GM19468 (cell line): ENCODE measurements around the gene HECW1.
"Not testable (repeated sequence)": the region's sequence is repeated elsewhere in the genome, so short reads cannot be mapped to it uniquely, and the experiment has no call there.

Experiments
- ATAC-seq: cut with Tn5 transposase; IDR thresholded peaks from one replicate; pipeline ENCODE4 v1.9.1; 2021; ENCODE audit warnings: mild to moderate bottlenecking, moderate library complexity, moderate number of reproducible peaks; ENCODE audit not compliant: unreplicated experiment; ENCODE audit errors: extremely low read depth

Gene HECW1

DNA sequence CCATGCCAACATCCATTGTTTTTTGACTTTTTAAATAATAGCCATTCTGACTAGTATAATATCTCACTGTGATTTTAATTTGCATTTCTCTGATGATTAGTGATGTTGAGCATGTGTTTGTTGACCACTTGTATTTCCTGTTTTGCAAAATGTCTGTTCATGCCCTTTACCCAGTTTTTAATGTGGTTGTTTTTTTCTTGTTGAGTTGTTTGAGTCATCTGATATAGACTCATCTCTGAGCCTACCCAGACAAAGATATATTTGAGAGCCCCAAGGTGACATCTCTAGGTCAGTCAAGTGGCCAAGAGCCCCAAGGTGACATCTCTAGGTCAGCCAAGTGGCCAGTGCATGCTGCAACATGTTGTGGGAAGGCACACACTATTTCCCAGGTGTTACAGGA lies 224.7 kb downstream of the HECW1 start:
- no peak for ATAC-seq

DNA sequence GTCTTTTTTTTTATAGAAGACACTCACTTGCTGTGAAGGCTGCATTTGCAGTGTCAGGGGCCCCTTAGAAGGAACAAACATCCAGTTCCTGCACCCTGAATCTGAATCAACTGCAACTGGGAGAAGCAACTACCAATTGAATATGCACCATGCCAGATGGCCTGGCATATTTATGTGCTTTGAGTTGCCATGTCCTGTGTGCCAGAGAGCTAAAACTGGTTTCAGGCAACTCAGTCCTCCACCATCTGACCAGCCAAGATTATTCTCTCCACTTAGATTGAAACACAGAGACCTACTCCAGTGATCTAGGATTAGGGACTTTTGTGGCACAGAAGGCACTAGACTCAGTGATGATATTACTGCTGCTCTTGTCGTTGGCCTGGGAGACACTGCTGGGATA lies 225.4 kb downstream of the HECW1 start:
- ATAC-seq: no peak

DNA sequence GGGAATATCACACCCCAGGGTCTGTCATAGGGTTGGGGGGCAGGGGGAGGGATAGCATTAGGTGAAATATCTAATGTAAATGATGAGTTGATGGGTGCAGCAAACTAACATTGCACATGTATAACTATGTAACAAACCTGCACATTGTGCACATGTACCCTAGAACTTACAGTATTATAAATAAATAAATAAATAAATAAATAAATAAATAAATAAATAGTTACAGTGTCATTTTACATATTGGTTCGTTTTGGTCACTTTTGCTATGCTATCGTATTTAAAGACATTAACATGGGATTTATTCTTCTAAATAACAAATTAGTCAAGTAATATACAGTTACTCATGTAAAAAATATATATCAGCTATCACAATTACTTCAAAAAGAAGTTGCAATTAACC lies 228.7 kb downstream of the HECW1 start:
- ATAC-seq: no peak

DNA sequence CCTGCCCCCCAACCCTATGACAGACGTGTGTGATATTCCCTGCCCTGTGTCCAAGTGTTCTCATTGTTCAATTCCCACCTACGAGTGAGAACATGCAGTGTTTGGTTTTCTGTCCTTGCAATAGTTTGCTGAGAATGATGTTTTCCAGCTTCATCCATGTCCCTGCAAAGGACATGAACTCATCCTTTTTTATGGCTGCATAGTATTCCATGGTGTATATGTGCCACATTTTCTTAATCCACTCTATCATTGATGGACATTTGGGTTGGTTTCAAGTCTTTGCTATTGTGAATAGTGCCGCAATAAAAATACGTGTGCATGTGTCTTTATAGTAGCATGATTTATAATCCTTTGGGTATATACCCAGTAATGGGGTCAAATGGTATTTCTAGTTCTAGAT lies 231.0 kb downstream of the HECW1 start:
- not testable (repeated sequence) for ATAC-seq

DNA sequence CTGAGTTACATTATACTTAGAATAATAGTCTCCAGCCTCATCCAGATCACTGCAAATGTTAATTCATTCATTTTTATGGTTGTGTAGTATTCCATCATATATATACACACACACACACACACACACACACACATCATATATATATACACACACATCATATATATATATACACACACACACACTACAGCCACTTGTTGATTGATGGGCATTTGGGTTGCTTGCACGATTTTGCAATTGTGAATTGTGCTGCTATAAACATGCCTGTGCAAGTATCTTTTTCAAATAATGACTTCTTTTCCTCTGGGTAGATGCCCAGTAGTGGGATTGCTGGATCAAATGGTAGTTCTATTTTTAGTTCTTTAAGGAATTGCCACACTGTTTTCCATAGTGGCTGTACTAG lies 233.2 kb downstream of the HECW1 start:
- ATAC-seq: not testable (repeated sequence)

DNA sequence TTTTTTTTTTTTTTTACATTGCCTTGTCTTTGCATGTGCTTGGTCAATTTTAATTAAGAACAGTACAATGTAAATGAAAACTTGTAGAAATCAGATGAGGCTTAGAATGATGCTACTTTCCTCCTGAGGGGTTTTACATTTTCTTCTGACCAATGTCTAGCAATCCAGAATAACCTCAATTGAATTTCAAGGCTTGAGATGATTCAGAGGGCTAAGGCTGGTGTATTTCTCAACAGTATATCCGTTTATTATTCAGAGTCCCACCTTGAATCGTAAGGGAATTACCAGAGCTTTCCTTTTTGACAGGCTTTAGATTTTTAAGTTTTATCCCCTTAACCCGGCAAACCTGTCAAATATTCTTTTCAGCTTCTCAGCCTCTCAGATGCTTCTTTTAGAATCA lies 239.2 kb downstream of the HECW1 start:
- no peak for ATAC-seq

DNA sequence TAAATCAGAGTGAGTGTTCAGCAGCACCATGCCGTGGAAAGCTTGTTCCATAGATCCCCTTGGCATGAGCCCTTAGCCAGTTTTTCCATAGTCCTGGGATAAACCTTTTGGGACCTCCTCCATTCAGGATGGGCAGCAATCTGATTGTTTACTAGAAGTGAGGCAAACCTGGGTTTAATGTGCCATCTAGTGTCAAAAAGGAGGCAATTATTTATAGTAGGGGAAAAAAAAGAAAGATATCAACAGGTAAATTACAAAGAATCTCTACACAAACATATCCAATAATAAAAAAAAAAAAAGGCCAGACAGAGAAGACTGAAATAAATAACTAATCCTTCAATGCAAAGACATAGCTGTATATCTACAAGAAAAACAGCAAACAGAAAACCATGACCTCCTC lies 241.5 kb downstream of the HECW1 start:
- ATAC-seq: no peak

DNA sequence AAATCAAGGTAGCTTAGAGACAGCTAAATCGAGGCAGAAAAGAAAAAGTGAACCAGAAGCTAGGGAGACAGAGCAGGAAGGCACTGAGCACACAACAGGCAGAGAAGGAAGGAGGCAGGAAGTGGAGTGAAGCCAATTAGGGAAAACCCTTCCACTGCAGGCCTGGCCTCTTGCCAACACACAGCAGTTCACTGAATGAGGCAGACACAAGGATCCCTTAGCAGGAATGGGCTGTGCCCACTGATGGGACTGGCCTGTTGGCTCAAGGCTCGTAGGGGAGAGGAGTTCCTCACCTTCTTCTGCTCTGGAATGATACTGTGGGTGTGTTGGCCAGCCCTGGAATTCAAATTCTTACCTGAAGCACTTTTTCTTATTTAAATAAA lies 250.2 kb downstream of the HECW1 start:
- no peak for ATAC-seq

DNA sequence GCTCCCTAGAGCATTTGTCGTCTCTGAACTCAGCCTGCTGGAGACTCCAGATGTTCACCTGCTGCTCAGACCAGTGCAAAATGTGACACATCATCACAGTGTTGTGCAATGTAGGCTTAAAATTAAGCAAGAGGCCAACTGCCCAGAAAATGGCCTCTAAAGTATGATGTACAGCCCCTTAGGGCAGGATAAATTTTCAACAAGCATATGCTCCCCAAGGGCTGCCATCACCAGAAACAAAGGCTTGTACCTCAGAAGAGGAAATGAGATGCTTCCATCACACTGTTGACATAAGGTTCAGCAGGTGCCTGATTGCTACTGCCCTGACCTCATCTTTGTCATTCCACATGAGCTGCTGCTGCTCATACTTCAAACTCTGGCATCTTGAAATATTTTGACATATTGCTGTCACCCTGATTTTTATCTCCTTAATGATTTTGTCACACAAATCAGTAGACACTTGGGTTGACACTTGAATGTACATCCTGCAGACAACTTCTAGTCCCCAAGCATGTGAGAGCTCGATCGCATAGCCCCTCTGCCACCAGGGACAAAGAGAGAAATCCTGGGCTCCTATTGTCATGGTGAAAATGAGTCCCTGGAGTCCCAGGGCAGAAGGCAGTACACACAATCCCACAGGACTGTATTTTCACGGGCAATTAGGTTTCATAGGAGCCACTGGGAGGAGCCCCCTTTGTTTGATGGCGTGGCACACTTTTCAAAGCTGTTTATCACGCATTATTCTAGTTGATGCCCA lies 250.8 kb downstream of the HECW1 start:
- no peak for ATAC-seq

DNA sequence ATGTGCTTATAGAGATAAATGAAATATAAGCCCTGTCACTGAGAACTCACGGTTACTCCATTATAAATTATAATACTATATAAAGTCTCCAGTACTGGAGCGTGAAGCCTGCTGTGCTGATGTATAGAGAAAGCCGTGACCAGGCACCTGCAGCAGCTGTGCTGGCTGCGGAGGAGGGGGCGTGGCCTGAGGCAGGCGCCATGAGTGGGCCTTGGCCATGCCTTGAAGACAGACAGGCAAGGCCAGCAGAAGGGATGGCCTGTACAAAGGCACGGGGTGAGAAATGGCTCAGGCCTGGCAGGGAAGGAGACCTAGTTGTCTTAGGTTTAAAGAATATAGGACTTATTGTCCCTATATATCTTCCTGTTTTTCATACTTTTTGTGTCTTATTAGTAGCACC lies 251.9 kb downstream of the HECW1 start:
- ATAC-seq: no peak

DNA sequence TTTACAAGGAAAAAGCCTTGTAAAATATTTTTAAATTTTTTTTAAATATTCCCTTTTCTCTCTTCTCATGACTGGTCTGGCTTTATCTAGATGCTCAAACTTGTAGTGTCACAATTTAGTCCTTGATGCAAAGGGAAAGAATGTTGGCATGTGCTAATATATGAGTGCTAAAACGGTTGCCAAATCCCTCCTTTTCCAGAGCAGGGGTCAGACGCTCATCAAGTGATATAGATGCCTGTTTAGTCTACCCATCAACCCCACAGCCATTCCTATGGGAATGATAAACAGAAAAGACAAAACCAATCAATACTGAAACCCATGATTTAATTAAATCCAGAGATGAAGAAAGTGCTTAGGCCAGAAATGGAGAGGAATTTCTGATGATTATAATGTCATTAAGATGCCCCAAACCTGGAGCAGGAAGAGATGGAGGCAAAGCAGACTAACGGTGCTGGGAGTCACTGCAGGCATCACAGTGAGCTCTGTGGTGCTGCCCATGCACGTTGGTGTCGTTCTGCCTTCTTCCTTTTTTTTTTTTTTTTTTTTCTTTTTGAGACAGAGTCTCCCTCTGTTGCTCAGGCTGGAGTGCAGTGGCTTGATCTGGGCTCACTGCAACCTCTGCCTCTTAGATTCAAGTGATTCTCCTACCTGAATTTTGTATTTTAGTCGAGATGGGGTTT lies 260.4 kb downstream of the HECW1 start:
- ATAC-seq: no peak

DNA sequence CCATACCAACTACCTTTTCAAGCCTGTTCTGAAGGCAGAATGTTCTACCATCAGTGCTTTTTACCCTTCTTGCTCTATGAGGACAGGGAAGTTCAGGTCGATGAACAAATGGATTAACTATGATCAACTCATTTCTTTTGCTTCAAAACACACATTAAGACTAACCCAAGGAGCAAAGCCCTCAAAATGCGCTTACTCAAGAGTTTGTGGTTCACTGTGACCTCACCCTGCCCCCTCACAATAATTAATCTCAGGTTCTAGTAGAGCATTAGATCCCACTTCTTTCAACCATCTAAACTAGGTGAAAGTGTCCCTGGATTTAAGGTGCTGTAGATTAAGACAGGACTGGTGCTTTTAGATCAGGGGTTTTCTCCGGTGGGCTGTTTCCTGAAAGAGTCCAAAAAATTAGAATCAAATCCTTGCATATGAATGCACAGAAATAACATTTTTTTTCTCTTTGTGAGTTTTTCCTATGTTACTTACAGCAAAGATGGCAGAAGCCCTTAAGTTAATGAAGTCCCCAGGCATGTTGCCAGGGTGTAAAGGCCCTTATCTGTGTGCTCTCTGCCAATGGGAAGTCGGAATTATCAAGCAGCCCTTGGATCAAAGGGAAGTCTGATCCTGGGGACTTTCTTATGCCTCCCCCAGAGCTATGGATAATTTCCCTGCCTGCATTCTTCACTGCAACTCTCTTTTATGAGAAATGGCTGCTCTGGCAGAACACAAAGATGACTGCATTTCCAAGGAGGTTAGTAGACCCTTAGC lies 264.9 kb downstream of the HECW1 start:
- no peak for ATAC-seq

DNA sequence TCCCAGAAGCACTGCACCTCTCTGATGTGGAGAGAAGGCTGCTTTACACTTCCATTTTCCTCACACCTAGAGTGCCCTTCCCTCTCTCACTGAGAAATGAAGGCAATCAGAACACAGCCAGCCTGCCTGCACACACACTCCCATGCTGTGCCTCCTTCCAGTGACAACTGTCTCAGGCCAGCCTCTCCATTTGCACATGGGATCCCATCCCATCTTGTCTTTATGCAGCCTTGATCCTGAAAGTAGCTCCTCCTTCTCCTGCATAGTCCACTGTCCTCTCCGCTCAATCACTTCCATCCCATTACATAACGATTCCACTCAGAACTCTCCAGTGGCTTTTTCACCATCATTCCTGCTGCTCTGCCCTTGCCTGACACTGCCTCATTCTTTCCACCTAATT lies 266.8 kb downstream of the HECW1 start:
- no peak for ATAC-seq

DNA sequence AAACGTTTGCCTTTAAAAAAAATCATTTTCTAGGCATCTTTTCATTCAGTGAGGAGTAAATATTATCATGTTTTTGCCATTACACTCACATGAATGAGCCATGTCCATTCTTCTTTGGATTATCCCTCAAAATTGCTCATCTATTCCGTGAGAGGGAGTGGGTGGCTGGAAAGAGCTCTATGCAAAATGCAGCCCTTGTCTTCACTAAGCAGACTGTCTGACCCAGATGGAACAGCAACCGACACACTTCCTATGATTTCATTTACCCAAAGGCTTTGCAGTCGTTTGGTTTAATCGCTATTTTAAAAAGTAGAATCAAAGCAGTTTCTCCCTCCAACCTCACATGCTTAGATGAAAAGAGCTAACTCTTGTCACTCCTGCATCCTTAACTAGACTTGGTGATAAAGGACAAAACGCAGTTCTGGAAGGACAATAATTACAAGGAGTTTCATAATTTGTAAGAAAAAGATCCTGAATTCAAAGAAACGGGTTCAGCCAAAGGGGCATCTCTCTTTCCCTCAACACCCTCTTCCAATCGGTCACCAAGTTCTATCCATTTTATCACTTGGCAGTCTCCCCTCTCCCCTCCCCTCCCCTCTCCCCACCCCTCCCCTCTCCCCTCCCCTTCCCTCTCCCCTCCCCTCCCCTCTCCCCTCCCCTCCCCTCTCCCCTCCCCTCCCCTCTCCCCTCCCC lies 272.3 kb downstream of the HECW1 start:
- no peak for ATAC-seq

DNA sequence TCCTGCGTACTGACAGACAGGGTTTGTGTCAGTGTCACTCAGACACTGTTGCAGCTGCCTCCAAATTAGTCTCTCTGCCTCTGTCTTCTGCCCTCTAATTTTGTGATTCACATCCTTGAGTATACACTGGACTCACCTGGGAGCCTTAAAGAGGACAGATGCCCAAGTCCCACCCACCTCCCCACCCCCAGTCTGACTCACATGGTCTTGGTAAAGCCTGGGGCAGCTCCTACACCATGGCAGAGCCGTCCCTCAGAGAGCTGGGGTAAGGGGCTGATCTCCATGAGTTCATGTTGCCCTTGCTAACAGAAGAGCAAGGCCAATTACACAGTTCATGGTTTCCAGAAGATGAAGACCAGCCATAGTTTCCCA lies 272.8 kb downstream of the HECW1 start:
- ATAC-seq: no peak

DNA sequence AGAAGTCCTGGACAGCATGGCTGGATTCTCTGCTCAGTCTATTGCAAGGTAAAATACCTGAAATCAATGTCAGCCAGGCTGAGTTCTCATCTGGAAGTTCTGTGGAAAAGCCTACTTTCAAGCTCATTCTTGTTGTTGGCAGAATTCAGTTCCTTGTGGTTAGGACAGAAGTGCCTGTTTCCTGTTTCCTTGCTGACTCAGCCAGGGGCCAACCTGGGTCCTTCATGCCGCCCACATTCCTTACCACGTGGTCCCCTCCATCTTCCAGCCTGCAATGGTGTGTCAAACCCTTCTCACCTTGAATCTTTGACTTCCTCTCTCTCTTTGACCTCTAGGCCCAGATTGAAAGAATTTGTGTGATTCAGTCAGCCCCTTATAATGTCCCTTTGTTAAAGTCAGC lies 273.4 kb downstream of the HECW1 start:
- ATAC-seq: no peak

DNA sequence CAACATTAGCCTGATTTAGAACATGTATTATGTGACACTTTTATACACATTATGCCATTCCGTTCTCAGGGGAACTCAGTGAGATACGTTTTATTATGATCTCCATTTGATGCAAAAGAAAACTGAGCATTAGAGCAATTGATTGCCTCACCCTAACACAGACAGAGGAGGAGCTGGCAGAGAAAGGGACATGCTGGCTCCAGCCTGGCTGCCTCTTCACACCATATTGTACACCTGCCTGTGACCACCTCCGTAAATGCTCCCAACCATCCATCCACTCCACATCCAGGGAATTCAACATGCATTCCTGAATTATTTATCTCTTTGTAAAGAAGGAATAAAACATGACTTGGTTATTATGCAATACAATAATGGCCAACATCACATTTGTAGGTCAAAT lies 275.5 kb downstream of the HECW1 start:
- ATAC-seq: no peak

DNA sequence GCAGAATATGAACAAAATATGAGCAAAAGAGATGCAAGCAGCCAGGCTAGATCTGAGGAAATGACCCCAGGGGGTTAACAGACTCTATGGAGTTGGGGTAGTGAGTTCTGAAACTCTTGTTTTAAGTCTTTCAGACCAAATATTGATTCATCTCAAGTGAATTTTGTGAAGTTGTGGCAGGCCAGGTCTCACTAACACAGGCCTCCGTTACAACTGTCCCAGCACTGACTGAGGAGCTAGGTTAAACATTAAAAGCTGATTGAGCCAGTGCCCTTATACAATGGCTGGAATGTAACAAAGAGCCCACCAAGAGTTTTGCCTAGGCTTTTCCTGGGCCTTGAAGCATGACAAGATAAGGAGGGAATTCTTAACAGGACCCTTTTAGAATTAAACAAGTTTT lies 278.1 kb downstream of the HECW1 start:
- no peak for ATAC-seq

DNA sequence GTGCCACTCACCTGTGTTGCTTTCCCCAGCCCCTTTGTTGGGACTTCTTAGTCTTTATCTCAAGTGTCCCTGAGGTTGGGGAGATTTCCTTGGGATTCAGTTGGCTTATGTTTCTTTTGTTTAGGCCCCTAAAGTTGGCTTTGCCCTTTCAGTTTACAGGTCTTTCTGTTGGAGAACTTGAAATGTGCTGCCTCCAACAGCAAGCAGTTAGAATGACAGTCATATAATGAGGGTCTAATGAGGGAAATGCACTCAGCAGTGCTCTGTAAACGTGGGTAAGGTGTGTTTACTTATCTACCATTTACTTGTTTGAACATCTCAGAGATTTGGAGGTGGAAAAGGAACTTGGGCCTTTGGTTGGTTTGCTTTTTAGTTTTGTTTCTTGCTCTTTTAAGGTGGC lies 279.1 kb downstream of the HECW1 start:
- no peak for ATAC-seq

DNA sequence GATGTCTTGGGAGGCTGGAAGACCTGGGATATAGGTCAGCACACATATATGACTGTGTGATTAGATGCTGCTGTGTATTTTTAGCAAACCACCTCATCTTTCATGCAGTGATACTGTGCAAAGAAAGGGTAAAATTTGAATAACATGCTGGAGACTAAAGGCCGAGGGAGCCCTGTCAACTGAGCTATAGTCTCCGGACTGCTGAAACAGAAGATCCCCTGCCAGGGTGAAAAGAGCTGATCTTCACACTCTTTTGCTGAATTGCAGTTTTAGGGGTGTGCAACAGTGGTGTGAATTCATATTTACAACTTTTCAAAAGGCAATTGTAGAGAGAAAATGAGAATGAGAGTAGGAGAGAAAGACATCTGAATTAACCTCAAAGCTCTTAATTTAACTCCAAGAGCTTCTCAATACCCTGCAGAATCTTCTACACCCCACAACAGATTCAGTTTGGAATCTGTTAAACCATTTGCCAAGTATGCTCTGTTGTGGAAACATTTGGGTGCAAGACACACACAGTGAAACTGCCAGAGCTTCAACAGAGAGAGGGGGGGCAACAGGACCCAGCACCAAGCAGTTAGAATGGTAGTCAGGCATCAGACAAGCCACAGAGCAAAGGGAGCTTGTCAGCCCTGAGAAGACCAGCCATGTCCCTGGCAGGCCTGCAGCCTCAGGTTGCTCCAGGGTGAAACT lies 280.3 kb downstream of the HECW1 start:
- ATAC-seq: no peak
